ENCODE measurements around the gene COQ2.

Gene COQ2

DNA sequence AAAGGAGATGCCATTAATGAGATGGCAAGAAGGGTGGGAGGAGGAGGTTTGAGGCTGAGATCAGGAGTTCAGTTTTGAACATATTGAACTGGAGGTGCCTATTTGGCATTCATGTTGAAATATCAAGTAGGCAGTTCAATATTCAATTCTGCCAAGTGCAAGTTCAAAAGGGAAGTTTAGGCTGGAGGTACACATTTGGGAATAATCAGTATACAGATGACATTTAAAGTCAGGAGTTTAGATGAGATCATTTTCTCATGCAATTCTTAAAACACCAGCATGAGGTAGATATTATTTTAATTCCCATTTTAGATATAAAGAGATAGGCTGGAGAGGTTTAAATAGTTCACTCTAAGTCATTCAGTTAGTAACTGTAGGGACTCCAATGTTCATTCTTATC, 26.1 kb downstream of the COQ2 start:
- no peak overlapping the region for H3K4me3 ChIP-seq (ENCODE audit: low read length)
- no peak for DNase-seq (ENCODE audit: low read depth)
- TF ChIP-seq CTCF (conservative IDR thresholded peaks at IDR 0.05; ENCODE audit: low read depth, low read length), result no peak

DNA sequence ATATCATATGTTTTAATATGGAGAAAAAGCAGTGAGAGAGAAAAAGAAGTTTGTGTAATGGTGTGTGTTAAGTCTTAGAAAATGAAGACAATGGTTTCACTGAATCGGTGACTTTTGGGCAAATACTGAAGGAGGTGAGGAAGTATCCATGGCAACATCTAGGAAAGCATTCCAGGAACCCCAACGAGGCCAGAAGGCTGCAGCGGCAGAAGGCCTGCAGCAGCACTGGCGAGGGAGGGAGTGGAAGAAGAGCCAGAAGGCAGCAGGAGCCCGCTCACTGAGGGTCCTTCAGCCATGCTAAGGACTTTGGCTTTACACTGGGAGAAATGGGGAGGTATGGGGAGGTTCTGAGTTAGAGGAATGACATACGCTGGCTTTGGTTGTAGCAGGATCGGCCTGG, 26.8 kb downstream of the COQ2 start:
- DNase-seq (ENCODE audit: low read depth), result no peak
- no peak for TF ChIP-seq CTCF (conservative IDR thresholded peaks at IDR 0.05; ENCODE audit: low read depth, low read length)
- no peak overlapping the region for H3K4me3 ChIP-seq (ENCODE audit: low read length)

- peak; percentile 73 for DNase-seq (ENCODE audit: low read depth)
- H3K4me3 ChIP-seq (ENCODE audit: low read length), result no peak overlapping the region
- TF ChIP-seq CTCF (conservative IDR thresholded peaks at IDR 0.05; ENCODE audit: low read depth, low read length), result no peak
Observed at GRCh38 chr4:83255584-83255983, 29.0 kb downstream of the COQ2 start.

GRCh38 chr4:83252782-83253405, 31.7 kb downstream of the COQ2 start:
- H3K4me3 ChIP-seq (ENCODE audit: low read length), result no peak overlapping the region
- peak; percentile 13 for DNase-seq (ENCODE audit: low read depth)
- peak; percentile 76 for TF ChIP-seq CTCF (conservative IDR thresholded peaks at IDR 0.05; ENCODE audit: low read depth, low read length)

DNA sequence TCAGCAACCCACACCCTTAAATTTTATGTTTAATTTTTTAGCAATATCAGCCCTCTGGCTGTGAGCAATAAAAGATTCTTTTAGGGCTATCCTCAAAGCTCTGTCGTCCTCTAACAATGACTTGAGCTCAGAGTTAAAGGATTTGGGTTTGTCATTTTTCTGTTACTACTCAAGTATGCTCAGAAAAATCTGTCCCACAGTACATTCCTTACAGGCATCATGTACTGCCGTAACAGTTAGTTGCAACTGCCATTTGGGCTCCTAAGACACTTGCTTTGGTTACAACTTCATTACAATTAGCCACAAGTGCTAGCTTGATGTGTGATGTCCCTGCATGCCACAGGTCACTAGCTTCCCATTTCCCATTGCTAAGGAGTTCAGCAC, 33.2 kb downstream of the COQ2 start:
- no peak for DNase-seq (ENCODE audit: low read depth)
- no peak overlapping the region for H3K4me3 ChIP-seq (ENCODE audit: low read length)
- no peak for TF ChIP-seq CTCF (conservative IDR thresholded peaks at IDR 0.05; ENCODE audit: low read depth, low read length)

DNA sequence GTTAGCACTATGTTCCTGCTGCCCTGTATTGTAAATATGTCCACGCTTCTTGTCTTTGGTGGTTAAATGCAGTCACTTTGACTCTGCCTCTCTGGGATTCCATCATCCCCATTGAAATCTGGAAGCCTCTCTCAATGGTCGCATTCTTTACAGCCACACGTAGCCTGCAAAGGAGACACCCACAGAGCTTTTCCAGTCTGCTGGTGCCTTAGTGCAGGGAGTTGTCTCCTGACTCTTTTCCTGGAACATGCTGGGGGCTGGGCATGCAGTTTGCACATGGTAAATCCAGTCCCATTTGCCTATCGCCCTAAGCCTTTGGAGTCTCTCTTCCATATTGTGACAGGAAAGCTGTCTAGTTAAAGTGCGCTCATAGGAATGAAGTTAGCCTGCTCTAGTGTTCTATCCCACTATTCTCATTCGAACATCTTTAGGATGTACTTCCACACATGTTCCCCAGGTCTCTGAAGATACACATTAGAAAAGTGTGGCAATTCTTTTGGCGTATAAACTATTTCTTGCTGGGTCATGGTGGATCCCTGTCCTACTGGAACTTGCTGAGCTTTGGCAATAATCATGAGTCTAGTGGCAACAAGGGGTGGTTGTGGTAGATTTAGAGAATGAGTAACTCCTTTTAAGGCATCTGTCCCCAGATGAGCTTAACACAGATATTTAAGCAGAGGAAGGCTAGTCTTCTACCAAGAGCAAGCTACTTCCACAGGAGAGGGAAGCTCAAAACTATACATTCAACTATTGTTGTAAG, 33.7 kb downstream of the COQ2 start:
- no peak for DNase-seq (ENCODE audit: low read depth)
- TF ChIP-seq CTCF (conservative IDR thresholded peaks at IDR 0.05; ENCODE audit: low read depth, low read length), result no peak

DNA sequence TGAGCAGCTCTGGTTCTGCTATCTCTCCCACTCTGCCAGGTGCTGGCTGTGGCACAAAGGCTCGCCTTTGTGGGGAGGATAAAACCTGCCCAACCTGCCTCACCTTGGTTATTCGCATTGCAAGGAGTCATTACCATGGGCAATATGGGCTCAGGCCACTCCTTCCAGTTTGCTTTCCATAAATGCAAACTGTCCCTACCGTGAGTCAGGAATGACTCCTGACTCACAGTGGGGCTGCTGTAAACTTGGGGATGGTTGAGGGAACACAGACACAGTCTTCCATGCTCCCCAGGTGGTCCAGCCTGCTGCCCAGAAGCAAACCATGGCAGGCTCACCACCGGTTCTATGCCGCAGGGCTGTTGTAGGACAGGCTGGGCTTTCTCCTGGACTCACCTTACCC, 36.1 kb downstream of the COQ2 start:
- no peak for DNase-seq (ENCODE audit: low read depth)
- H3K4me3 ChIP-seq (ENCODE audit: low read length), result no peak overlapping the region
- no peak for TF ChIP-seq CTCF (conservative IDR thresholded peaks at IDR 0.05; ENCODE audit: low read depth, low read length)

More for the DNA sequence above, 33.7 kb downstream of the COQ2 start:
- no peak overlapping the region for H3K4me3 ChIP-seq (ENCODE audit: low read length)
